Measurements from ENCODE around the gene KIF21A.

Gene KIF21A

DNA sequence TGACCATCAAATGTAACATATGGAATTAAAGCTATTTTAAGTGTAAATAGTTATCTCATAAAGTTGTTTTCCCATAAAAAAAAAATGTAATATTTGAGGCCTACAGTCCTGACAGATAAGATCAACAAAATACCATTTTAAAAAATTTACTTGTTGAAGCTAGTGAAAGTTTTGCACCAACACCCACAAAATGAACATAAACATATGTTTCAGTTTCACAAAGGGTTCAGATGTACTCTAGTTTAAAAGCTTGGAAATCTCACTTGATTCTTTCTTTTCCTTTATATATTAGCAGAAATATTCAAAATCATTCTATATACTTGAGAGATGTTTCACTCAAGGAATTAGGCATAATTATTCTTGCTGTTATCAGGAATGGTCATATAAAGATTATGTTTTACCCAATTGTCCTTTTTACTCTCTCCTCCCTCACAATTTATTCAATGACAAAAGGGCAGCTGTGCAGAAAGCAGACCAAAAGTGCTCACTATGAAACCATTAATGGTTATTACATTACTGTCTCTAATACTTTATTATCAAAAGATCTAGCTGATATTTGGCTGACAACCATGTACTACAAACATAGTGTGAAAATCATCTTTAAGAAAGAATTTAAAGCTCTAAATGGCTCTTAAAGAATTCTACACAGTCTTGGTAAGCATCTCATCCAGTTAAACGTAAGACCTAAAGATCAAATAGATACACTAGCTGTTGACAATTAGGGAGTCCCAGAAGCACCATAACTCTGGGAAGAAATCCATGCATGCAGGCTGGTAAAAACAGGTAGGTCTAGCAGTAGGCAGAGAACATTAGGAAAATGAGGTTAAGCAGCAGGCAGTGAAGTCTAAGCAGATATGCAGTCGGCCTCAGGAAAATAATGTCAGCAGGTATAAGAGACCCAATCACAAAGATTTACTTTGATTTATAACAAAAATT lies 28.8 kb downstream of the KIF21A start:
- WGBS (ENCODE audit: insufficient coverage) = 100% methylated on average over 1 of the region's 2 CpGs
- no peaks in the 10 kb centered on the region for H3K36me3 ChIP-seq (ENCODE audit: control insufficient read depth in 4 of 4, insufficient read depth in 4 of 4, low read length in 3 of 4)
- H3K27ac ChIP-seq (ENCODE audit: insufficient read depth in 1 of 2, low read depth in 1 of 2, low read length in 2 of 2, poor library complexity in 1 of 2, severe bottlenecking in 2 of 2) = no peak overlapping the region
- ChIA-PET POLR2A (no interaction called here), CTCF (no interaction called here)
- no peaks in the 10 kb centered on the region for H3K4me1 ChIP-seq (ENCODE audit: control extremely low read depth in 1 of 4, control insufficient read depth in 4 of 4, insufficient read depth in 4 of 4, low read length in 3 of 4)
- peaks cover 0 to 1% (median 0%) of the 10 kb centered on the region in 5 experiments for H3K9me3 ChIP-seq (ENCODE audit: control extremely low read depth in 1 of 5, control insufficient read depth in 4 of 5, insufficient read depth in 2 of 5, low read depth in 1 of 5, low read length in 4 of 5)
- no peak for DNase-seq
- no peak overlapping the region for H3K4me3 ChIP-seq (ENCODE audit: control insufficient read depth in 1 of 7, extremely low read depth in 1 of 7, insufficient read depth in 4 of 7, low read depth in 2 of 7, low read length in 6 of 7)
- H3K27me3 ChIP-seq (replicated peaks in 2 of 5; ENCODE audit: control insufficient read depth in 4 of 5, insufficient read depth in 5 of 5, low read length in 4 of 5) = no peaks in the 10 kb centered on the region

- DNase-seq = no peak
- no peak overlapping the region for H3K27ac ChIP-seq (ENCODE audit: insufficient read depth in 1 of 2, low read depth in 1 of 2, low read length in 2 of 2, poor library complexity in 1 of 2, severe bottlenecking in 2 of 2)
- H3K9me3 ChIP-seq (ENCODE audit: control extremely low read depth in 1 of 5, control insufficient read depth in 4 of 5, insufficient read depth in 2 of 5, low read depth in 1 of 5, low read length in 4 of 5) = no peaks in the 10 kb centered on the region
- no peaks in the 10 kb centered on the region for H3K27me3 ChIP-seq (replicated peaks in 2 of 5; ENCODE audit: control insufficient read depth in 4 of 5, insufficient read depth in 5 of 5, low read length in 4 of 5)
- no peaks in the 10 kb centered on the region for H3K4me1 ChIP-seq (ENCODE audit: control extremely low read depth in 1 of 4, control insufficient read depth in 4 of 4, insufficient read depth in 4 of 4, low read length in 3 of 4)
- WGBS (ENCODE audit: insufficient coverage) = 92% methylated on average over 6 of the region's 6 CpGs
- no peak overlapping the region for H3K4me3 ChIP-seq (ENCODE audit: control insufficient read depth in 1 of 7, extremely low read depth in 1 of 7, insufficient read depth in 4 of 7, low read depth in 2 of 7, low read length in 6 of 7)
- ChIA-PET CTCF (no interaction called here), POLR2A (no interaction called here)
- no peaks in the 10 kb centered on the region for H3K36me3 ChIP-seq (ENCODE audit: control insufficient read depth in 4 of 4, insufficient read depth in 4 of 4, low read length in 3 of 4)
Measured at GRCh38 chr12:39412210-39412609, 30.7 kb downstream of the KIF21A start.

- no peaks in the 10 kb centered on the region for H3K36me3 ChIP-seq (ENCODE audit: control insufficient read depth in 4 of 4, insufficient read depth in 4 of 4, low read length in 3 of 4)
- H3K9me3 ChIP-seq (ENCODE audit: control extremely low read depth in 1 of 5, control insufficient read depth in 4 of 5, insufficient read depth in 2 of 5, low read depth in 1 of 5, low read length in 4 of 5) = no peaks in the 10 kb centered on the region
- no peak overlapping the region for H3K4me3 ChIP-seq (ENCODE audit: control insufficient read depth in 1 of 7, extremely low read depth in 1 of 7, insufficient read depth in 4 of 7, low read depth in 2 of 7, low read length in 6 of 7)
- CTCF ChIA-PET = no interaction called here
- H3K27me3 ChIP-seq (replicated peaks in 2 of 5; ENCODE audit: control insufficient read depth in 4 of 5, insufficient read depth in 5 of 5, low read length in 4 of 5) = no peaks in the 10 kb centered on the region
- DNase-seq = no peak
- POLR2A ChIA-PET = no interaction called here
- H3K4me1 ChIP-seq (ENCODE audit: control extremely low read depth in 1 of 4, control insufficient read depth in 4 of 4, insufficient read depth in 4 of 4, low read length in 3 of 4) = no peaks in the 10 kb centered on the region
- no peak overlapping the region for H3K27ac ChIP-seq (ENCODE audit: insufficient read depth in 1 of 2, low read depth in 1 of 2, low read length in 2 of 2, poor library complexity in 1 of 2, severe bottlenecking in 2 of 2)
Measured at GRCh38 chr12:39406262-39406661, 36.7 kb downstream of the KIF21A start.

- ChIA-PET CTCF (no interaction called here), POLR2A (no interaction called here)
- H3K27me3 ChIP-seq (replicated peaks in 2 of 5; ENCODE audit: control insufficient read depth in 4 of 5, insufficient read depth in 5 of 5, low read length in 4 of 5) = no peaks in the 10 kb centered on the region
- no peak overlapping the region for H3K27ac ChIP-seq (ENCODE audit: insufficient read depth in 1 of 2, low read depth in 1 of 2, low read length in 2 of 2, poor library complexity in 1 of 2, severe bottlenecking in 2 of 2)
- WGBS (ENCODE audit: insufficient coverage) = 89% methylated on average over 1 of the region's 3 CpGs
- H3K4me3 ChIP-seq (ENCODE audit: control insufficient read depth in 1 of 7, extremely low read depth in 1 of 7, insufficient read depth in 4 of 7, low read depth in 2 of 7, low read length in 6 of 7) = no peak overlapping the region
- DNase-seq = no peak
- no peaks in the 10 kb centered on the region for H3K9me3 ChIP-seq (ENCODE audit: control extremely low read depth in 1 of 5, control insufficient read depth in 4 of 5, insufficient read depth in 2 of 5, low read depth in 1 of 5, low read length in 4 of 5)
- H3K36me3 ChIP-seq (ENCODE audit: control insufficient read depth in 4 of 4, insufficient read depth in 4 of 4, low read length in 3 of 4) = no peaks in the 10 kb centered on the region
- H3K4me1 ChIP-seq (ENCODE audit: control extremely low read depth in 1 of 4, control insufficient read depth in 4 of 4, insufficient read depth in 4 of 4, low read length in 3 of 4) = no peaks in the 10 kb centered on the region
Measured at GRCh38 chr12:39405580-39405979, 37.3 kb downstream of the KIF21A start.

DNA sequence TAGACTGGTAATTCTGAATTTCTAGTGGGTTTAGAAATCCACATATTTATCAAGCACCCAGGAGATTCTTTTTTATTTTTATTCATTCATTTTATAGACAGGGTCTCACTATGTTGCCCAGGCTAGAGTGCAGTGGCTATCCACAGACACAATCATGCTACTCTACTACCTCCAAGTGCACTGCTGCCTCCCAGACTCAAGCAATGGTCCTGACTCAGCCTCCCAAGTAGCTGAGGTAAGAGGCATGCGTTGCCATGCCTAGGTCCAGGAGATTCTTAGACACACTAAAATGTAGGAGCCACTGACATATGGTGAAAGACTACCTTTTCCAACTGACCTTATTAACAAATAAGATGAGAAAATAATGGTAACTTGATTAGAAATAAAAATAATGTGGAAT lies 38.9 kb downstream of the KIF21A start:
- no peaks in the 10 kb centered on the region for H3K27me3 ChIP-seq (replicated peaks in 2 of 5; ENCODE audit: control insufficient read depth in 4 of 5, insufficient read depth in 5 of 5, low read length in 4 of 5)
- POLR2A ChIA-PET = no interaction called here
- DNase-seq = no peak
- H3K9me3 ChIP-seq (ENCODE audit: control extremely low read depth in 1 of 5, control insufficient read depth in 4 of 5, insufficient read depth in 2 of 5, low read depth in 1 of 5, low read length in 4 of 5) = no peaks in the 10 kb centered on the region
- no peak overlapping the region for H3K4me3 ChIP-seq (ENCODE audit: control insufficient read depth in 1 of 7, extremely low read depth in 1 of 7, insufficient read depth in 4 of 7, low read depth in 2 of 7, low read length in 6 of 7)
- H3K27ac ChIP-seq (ENCODE audit: insufficient read depth in 1 of 2, low read depth in 1 of 2, low read length in 2 of 2, poor library complexity in 1 of 2, severe bottlenecking in 2 of 2) = no peak overlapping the region
- 100% methylated on average over 1 of the region's 1 CpG for WGBS (ENCODE audit: insufficient coverage)
- no peaks in the 10 kb centered on the region for H3K36me3 ChIP-seq (ENCODE audit: control insufficient read depth in 4 of 4, insufficient read depth in 4 of 4, low read length in 3 of 4)
- CTCF ChIA-PET = no interaction called here
- no peaks in the 10 kb centered on the region for H3K4me1 ChIP-seq (ENCODE audit: control extremely low read depth in 1 of 4, control insufficient read depth in 4 of 4, insufficient read depth in 4 of 4, low read length in 3 of 4)

DNA sequence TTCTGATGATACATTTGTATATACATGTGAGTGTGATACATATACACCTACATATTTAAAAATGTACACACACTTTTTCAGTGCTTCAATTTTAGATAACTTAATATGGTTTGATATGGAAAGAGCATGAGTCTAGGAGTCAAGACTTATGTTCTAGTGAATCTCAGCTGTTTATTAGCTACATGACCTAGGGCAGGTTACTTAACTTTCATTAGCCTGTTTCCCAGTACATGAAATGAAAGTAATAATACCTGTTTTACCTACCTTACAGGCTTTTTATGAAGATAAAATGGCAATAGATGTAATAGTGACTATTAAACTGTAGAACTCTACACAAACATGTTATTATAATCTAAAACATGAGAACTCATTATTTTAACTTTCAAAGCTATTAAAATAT lies 39.5 kb downstream of the KIF21A start:
- no peak overlapping the region for H3K27ac ChIP-seq (ENCODE audit: insufficient read depth in 1 of 2, low read depth in 1 of 2, low read length in 2 of 2, poor library complexity in 1 of 2, severe bottlenecking in 2 of 2)
- no peaks in the 10 kb centered on the region for H3K27me3 ChIP-seq (replicated peaks in 2 of 5; ENCODE audit: control insufficient read depth in 4 of 5, insufficient read depth in 5 of 5, low read length in 4 of 5)
- H3K4me1 ChIP-seq (ENCODE audit: control extremely low read depth in 1 of 4, control insufficient read depth in 4 of 4, insufficient read depth in 4 of 4, low read length in 3 of 4) = no peaks in the 10 kb centered on the region
- ChIA-PET POLR2A (no interaction called here), CTCF (no interaction called here)
- H3K36me3 ChIP-seq (ENCODE audit: control insufficient read depth in 4 of 4, insufficient read depth in 4 of 4, low read length in 3 of 4) = no peaks in the 10 kb centered on the region
- DNase-seq = no peak
- no peak overlapping the region for H3K4me3 ChIP-seq (ENCODE audit: control insufficient read depth in 1 of 7, extremely low read depth in 1 of 7, insufficient read depth in 4 of 7, low read depth in 2 of 7, low read length in 6 of 7)
- no peaks in the 10 kb centered on the region for H3K9me3 ChIP-seq (ENCODE audit: control extremely low read depth in 1 of 5, control insufficient read depth in 4 of 5, insufficient read depth in 2 of 5, low read depth in 1 of 5, low read length in 4 of 5)

DNA sequence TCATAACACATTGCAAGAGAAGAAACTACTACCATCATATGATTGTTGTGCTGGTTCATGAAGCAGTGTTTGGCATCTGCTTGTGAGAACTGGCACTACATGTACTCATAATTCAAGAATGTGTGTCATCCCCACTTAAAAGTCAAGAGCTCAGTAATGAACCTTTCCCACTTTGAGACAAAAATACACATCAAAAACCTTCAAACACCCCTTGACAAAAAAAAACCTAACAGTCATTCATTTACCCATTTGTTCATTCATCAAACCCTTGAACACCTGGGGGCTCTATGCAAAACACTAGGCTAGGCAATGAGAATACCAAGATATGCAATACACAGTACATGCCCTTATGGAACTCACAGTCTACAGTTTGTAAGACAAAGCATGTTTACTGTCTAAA lies 40.0 kb downstream of the KIF21A start:
- Histone ChIP-seq H3K4me3 (ENCODE audit: control insufficient read depth in 1 of 7, extremely low read depth in 1 of 7, insufficient read depth in 4 of 7, low read depth in 2 of 7, low read length in 6 of 7) (no peak overlapping the region), H3K4me1 (ENCODE audit: control extremely low read depth in 1 of 4, control insufficient read depth in 4 of 4, insufficient read depth in 4 of 4, low read length in 3 of 4) (no peaks in the 10 kb centered on the region), H3K27me3 (replicated peaks in 2 of 5; ENCODE audit: control insufficient read depth in 4 of 5, insufficient read depth in 5 of 5, low read length in 4 of 5) (no peaks in the 10 kb centered on the region), H3K27ac (ENCODE audit: insufficient read depth in 1 of 2, low read depth in 1 of 2, low read length in 2 of 2, poor library complexity in 1 of 2, severe bottlenecking in 2 of 2) (no peak overlapping the region), H3K9me3 (ENCODE audit: control extremely low read depth in 1 of 5, control insufficient read depth in 4 of 5, insufficient read depth in 2 of 5, low read depth in 1 of 5, low read length in 4 of 5) (no peaks in the 10 kb centered on the region), H3K36me3 (ENCODE audit: control insufficient read depth in 4 of 4, insufficient read depth in 4 of 4, low read length in 3 of 4) (no peaks in the 10 kb centered on the region)
- ChIA-PET POLR2A (no interaction called here), CTCF (no interaction called here)
- DNase-seq = no peak
